Transverse colon (tissue), 4 donors: ENCODE data around the gene ATP1A4.

Experiments
- CTCF ChIP-seq, 5 experiments: fragments of 200-600 bp in 3 of 5; fragments of 450-650 bp in 2 of 5; sonication (generic) in 3 of 5; IDR thresholded peaks; 1 replicate in 2 of 5; 2 replicates in 3 of 5; pipeline ENCODE4 v1.5.1; 2016 to 2017; ENCODE audit warnings: antibody characterized with exemption in 5 of 5, inconsistent platforms in 3 of 5, mild to moderate bottlenecking in 2 of 5, moderate library complexity in 1 of 5
- EP300 ChIP-seq: sonication (generic); formaldehyde crosslinking; IDR thresholded peaks from one replicate; pipeline ENCODE4 v1.6.1; 2017; ENCODE audit warnings: antibody characterized with exemption, low read depth
- POLR2A ChIP-seq: fragments of 450-650 bp; IDR thresholded peaks from one replicate; pipeline ENCODE4 v1.6.1; 2016; ENCODE audit warnings: antibody characterized with exemption, mild to moderate bottlenecking, moderate library complexity
- POLR2AphosphoS5 ChIP-seq, 3 donors: sonication (generic); formaldehyde crosslinking; IDR thresholded peaks; one replicate each; pipeline ENCODE4 v1.6.1; 2016; ENCODE audit warnings: antibody characterized with exemption in 3 of 3

- TF ChIP-seq CTCF (IDR thresholded peaks at IDR 0.05) (no peak), POLR2AphosphoS5 (IDR thresholded peaks at IDR 0.05) (no peak), POLR2A (no peak), EP300 (no peak)
Measured at GRCh38 chr1:160156361-160156760, 5.0 kb downstream of the ATP1A4 start.
